ENCODE measurements around the gene CBX7.
"Not testable (repeated sequence)": the region's sequence is repeated elsewhere in the genome, so short reads cannot be mapped to it uniquely, and the experiment has no call there.

The CBX7 gene

GRCh38 chr22:39174498-39175352 is 22.2 kb upstream of the CBX7 start:
- DNase-seq (ENCODE audit: low read depth in 2 of 2, low spot score in 1 of 2) = peak in 1 of 2 donors; percentile 45

- DNase-seq (ENCODE audit: low read depth in 2 of 2, low spot score in 1 of 2) = peak in 1 of 2 donors; percentile 40
Observed at GRCh38 chr22:39173787-39174497, 21.5 kb upstream of the CBX7 start.

- no peak for DNase-seq (ENCODE audit: low read depth in 2 of 2, low spot score in 1 of 2)
Observed at GRCh38 chr22:39173050-39173706, 20.7 kb upstream of the CBX7 start.

- DNase-seq (ENCODE audit: low read depth in 2 of 2, low spot score in 1 of 2) = not testable (repeated sequence)
Observed at GRCh38 chr22:39172265-39173049, 20.0 kb upstream of the CBX7 start.

GRCh38 chr22:39171623-39172264 is 19.3 kb upstream of the CBX7 start:
- DNase-seq (ENCODE audit: low read depth in 2 of 2, low spot score in 1 of 2) = no peak

DNA sequence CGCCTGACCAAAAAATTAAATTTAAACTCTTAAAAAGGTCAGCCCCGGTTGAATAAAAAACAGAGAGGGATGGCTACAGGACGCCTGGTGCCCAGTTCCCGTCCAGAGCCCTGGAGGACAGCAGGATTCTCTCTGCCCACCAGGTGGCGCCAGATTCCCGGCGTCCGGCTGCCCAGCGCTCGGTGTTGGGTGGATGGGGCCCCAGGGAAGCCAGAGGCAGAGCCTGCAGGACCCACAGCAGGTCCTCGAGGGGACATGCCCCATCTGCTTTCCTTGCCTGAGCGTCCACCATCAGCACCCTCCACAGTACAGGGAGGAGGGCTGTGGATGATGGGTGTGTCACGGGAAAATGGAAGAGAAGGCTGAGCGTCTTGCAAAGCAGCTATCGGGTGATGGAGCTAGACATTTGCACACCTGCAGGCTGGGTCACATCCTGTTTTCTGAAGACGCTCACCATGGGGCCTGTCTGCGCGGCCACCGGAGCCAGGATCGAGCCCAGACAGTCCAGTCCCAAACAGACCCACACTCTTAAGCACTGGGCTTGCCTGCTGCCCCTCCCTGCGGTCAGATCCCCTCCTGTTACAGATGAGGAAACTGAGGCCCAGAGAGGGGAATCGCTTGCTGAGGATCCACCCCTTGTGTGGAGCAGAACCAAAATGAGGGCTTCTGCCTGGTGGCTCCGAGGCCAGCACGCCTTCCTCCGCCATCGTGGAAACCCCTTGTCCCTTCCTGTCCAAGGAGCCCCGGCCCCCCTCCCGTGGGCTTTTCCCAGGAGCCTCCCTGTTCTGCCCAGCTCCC is 18.5 kb upstream of the CBX7 start:
- peak; percentile 62 to 68 for DNase-seq (ENCODE audit: low read depth in 2 of 2, low spot score in 1 of 2)

- no peak for DNase-seq (ENCODE audit: low read depth in 2 of 2, low spot score in 1 of 2)
Observed at GRCh38 chr22:39169797-39170466, 17.5 kb upstream of the CBX7 start.

DNA sequence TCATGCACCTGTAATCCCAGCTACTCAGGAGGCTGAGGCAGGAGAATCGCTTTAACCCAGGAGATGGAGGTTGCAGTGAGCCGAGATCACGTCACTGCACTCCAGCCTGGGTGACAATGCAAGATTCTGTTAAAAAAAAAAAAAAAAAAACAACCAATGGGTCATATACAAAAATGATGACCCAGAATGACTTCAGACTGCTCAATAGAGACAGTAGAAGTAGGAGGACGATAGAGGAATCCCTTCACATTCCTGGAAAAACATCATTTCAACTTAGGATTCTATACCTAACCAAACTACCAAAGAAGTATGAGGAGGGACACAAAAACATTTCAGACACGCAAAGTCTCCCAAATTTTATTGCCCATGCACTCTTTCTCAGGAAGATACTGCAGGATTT is 14.1 kb upstream of the CBX7 start:
- no peak for DNase-seq (ENCODE audit: low read depth in 2 of 2, low spot score in 1 of 2)

- DNase-seq (ENCODE audit: low read depth in 2 of 2, low spot score in 1 of 2) = not testable (repeated sequence)
Observed at GRCh38 chr22:39156093-39156492, 3.6 kb upstream of the CBX7 start.

DNA sequence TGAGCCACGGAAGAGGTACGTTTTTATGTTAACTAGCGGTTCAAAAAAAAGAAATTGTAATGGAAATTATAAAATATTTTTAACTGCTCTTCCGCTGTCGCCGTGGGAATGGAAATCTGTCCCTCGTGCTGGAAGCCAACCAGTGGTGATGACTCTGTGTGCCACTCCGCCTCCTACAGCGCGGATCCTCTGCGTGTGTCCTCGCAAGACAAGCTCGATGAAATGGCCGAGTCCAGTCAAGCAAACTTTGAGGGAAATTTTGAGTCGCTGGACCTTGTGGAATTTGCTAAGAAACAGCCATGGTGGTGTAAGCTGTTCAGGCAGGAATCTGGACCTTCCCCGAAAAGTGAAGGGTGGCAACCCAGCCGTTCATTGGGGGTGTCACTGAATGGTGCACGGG is 2.9 kb upstream of the CBX7 start:
- no peak for DNase-seq (ENCODE audit: low read depth in 2 of 2, low spot score in 1 of 2)

GRCh38 chr22:39153220-39153717 is 789 bp upstream of the CBX7 start:
- DNase-seq (ENCODE audit: low read depth in 2 of 2, low spot score in 1 of 2) = no peak

DNA sequence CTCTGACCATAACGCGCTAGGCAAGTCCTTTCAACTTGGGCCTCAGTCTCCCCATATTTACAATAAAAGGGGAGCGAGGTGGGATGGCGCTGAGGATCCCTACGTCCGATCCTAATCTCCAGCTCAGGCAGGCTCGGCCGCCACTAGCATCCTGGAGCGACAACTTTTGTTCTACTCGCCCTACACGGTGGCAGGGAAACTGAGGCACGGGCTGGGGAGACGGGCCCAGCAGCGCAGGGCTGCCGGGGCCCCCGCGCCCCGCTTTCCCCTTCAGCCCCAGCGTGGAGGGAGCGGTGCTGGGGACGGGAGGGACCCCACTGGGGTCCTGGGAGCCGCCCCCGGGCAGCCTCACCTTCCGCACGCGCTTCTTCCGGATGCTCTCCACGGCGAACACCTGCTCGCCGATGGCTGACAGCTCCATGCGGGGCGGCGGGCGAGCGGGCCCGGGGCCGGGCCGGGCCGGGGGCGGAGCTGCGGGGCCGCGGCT is 413 bp downstream of the CBX7 start:
- no peak for DNase-seq (ENCODE audit: low read depth in 2 of 2, low spot score in 1 of 2)

- DNase-seq (ENCODE audit: low read depth in 2 of 2, low spot score in 1 of 2) = no peak
Observed at GRCh38 chr22:39151329-39151975, 1.0 kb downstream of the CBX7 start.

DNA sequence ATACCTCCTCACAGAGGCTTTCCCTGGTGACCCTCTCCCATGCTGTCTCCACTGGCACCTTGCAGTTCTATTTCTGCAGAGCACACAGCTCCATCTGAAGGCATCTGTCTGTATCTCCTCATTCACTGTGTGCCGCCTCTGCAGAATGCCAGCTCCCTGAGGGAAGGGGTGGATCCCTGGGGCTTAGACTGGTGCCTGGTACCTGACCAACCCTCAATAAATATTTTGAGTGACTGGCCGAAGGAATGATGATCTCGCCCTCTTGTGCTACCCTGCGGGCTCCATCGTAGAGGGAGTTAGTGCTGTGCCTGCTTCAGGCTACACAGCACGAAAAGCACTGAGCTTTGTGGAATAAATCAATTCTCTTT is 1.6 kb downstream of the CBX7 start:
- DNase-seq (ENCODE audit: low read depth in 2 of 2, low spot score in 1 of 2) = no peak

DNA sequence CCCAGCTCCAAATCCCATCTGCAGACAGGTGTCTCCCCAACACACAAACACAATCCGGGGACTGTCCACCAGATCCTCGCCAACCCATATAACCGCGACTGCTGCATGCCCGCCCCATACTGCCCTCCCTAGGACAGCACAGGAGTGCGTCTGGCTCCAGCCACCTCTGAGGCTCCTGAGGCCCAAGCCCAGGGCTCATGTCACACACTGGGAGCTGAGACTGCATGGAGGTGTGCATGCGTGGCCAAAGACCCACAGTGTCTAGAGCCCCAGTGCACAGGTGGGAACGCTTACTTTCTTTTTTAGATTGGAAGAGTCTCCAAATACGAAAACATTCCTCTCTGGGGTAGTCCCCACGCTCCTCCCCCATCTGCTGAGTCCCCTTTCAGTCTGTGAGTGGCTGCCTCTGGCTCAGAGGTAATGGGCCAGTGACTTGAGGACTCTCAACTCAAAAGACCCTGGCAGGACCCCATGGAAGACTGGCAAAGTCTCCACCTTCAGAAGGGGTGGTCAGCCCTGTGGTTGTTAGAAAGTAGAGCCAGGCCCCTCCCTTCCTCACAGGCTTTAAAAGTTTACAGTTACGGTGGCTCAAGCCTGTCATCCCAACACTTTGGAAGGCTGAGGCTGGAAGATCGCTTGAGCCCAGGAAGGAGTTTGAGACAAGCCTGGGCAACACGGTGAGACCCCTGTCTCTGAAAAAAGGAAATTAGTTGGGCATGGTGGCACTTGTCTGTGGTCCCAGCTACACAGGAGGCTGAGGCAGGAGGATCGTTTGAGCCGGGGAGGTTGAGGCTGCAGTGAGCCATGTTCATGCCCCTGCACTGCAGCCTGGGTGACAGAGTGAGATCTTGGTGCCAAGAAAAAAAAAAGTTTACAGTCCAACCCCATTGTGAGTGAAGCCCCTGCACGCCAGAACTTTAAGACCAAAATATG is 2.3 kb downstream of the CBX7 start:
- no peak for DNase-seq (ENCODE audit: low read depth in 2 of 2, low spot score in 1 of 2)

GRCh38 chr22:39148727-39149535 is 3.5 kb downstream of the CBX7 start:
- peak in 1 of 2 donors; percentile 62 for DNase-seq (ENCODE audit: low read depth in 2 of 2, low spot score in 1 of 2)
